ENCODE data around the gene LINS1.

DNA sequence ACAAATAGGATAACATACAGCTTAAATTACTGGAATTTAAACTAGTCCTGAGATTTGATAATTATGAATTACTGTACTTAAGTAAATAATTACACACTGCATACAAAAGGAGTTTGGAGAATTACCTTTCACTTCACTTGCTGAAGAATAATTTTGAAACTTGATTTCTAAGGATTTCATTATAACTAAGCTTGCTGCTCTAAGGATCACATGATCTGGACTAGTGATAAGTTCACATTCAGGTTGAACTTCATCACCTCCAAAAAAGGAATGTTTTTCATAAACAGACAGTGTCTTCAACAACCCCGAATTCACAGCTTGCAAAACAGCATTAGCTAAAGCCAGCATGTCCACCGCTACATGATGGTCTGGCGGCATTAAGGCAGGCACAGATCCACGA is 28.5 kb downstream of the LINS1 start:
- TF ChIP-seq CTCF (conservative IDR thresholded peaks at IDR 0.05): no peak
- no peak for TF ChIP-seq ZFX (IDR thresholded peaks at IDR 0.05)

All from C4-2B (cell line).